ENCODE measurements around the gene GP2.

DNA sequence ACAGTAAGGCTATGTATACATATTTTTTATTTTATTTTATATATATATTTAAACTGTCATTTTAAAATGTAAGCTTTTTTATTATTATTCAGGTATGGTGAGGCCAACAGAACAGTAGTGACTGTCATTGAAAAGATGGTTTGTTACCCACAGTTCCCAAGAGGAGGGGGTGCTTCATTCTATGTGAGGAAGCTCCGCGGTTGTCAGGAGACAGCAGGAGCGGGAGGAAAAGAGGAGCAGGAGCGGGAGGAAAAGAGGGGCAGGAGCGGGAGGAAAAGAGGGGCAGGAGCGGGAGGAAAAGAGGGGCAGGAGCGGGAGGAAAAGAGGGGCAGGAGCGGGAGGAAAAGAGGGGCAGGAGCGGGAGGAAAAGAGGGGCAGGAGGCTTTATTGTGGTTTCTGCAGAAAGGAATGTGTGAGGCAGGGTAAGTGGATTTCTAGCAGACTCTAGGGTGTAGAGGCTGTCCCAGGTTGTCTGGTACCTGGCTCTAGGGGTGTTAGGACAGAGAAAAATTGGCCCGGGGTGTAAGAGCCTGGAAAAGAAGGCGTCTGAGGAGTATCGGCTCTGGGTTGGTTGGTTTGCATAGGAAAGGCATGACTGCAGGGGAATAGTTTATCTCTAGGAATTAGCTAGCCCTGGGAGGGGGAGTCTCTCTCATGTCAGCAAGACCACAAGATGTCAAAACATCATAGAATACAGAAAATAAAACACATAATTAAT, 64.0 kb downstream of the GP2 start:
- TF ChIP-seq POLR2A (IDR thresholded peaks at IDR 0.05) = no peak
- TF ChIP-seq, protein P1, sequence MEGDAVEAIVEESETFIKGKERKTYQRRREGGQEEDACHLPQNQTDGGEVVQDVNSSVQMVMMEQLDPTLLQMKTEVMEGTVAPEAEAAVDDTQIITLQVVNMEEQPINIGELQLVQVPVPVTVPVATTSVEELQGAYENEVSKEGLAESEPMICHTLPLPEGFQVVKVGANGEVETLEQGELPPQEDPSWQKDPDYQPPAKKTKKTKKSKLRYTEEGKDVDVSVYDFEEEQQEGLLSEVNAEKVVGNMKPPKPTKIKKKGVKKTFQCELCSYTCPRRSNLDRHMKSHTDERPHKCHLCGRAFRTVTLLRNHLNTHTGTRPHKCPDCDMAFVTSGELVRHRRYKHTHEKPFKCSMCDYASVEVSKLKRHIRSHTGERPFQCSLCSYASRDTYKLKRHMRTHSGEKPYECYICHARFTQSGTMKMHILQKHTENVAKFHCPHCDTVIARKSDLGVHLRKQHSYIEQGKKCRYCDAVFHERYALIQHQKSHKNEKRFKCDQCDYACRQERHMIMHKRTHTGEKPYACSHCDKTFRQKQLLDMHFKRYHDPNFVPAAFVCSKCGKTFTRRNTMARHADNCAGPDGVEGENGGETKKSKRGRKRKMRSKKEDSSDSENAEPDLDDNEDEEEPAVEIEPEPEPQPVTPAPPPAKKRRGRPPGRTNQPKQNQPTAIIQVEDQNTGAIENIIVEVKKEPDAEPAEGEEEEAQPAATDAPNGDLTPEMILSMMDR (IDR thresholded peaks at IDR 0.05) = no peak
- TF ChIP-seq POLR2AphosphoS5 (IDR thresholded peaks at IDR 0.05; ENCODE audit: insufficient read depth in 1 of 2, low read depth in 1 of 2) = no peak
